DOHH2 (cell line): Measurements from ENCODE around the gene CEP20.

ENCODE experiments used
- H3F3A ChIP-seq: fragments of 200-600 bp; sonication (generic), shearing (Covaris generic); 2 replicates; pipeline ENCODE4 v1.6.0; 2016; ENCODE audit warnings: antibody characterized with exemption, mild to moderate bottlenecking; ENCODE audit not compliant: control insufficient read depth, insufficient read depth
- H3K27ac ChIP-seq: fragments of 200-600 bp; sonication (generic); 2 replicates; pipeline ENCODE4 v1.5.1; 2014; ENCODE audit warnings: low read depth, mild to moderate bottlenecking, low read length, moderate library complexity
- H3K27me3 ChIP-seq: fragments of 200-600 bp; sonication (generic); 2 replicates; pipeline ENCODE4 v1.6.1; 2014; ENCODE audit warnings: mild to moderate bottlenecking, low read length, mixed read lengths; ENCODE audit not compliant: control insufficient read depth
- H3K36me3 ChIP-seq: fragments of 200-600 bp; sonication (generic); 2 replicates; pipeline ENCODE4 v1.6.1; 2014; ENCODE audit warnings: mild to moderate bottlenecking, low read length, moderate library complexity, mixed read lengths; ENCODE audit not compliant: control insufficient read depth
- H3K4me1 ChIP-seq: fragments of 200-600 bp; sonication (generic); 2 replicates; pipeline ENCODE4 v1.6.1; 2014; ENCODE audit warnings: mild to moderate bottlenecking, low read length, mixed read lengths; ENCODE audit not compliant: control insufficient read depth
- H3K4me2 ChIP-seq: fragments of 200-600 bp; sonication (generic); 2 replicates; pipeline ENCODE4 v1.6.0; 2014; ENCODE audit warnings: mild to moderate bottlenecking, low read length, moderate library complexity
- H3K4me3 ChIP-seq: fragments of 200-600 bp; sonication (generic); 2 replicates; pipeline ENCODE4 v1.5.1; 2014; ENCODE audit warnings: mild to moderate bottlenecking, low read length, mixed read lengths
- H3K79me2 ChIP-seq: fragments of 200-600 bp; sonication (generic); 2 replicates; pipeline ENCODE4 v1.6.1; 2014; ENCODE audit warnings: mild to moderate bottlenecking, low read length, mixed read lengths; ENCODE audit not compliant: control insufficient read depth
- H3K9me2 ChIP-seq: fragments of 200-600 bp; sonication (generic); replicated peaks from 2 replicates; pipeline ENCODE4 v1.6.1; 2014; ENCODE audit warnings: mild to moderate bottlenecking, low read length, mixed read lengths; ENCODE audit not compliant: control insufficient read depth
- H3K9me3 ChIP-seq: fragments of 200-600 bp; sonication (generic); 2 replicates; pipeline ENCODE4 v1.6.1; 2014; ENCODE audit warnings: antibody characterized with exemption, low read length, mixed read lengths; ENCODE audit not compliant: control insufficient read depth, insufficient read depth
- H4K20me1 ChIP-seq: fragments of 200-600 bp; sonication (generic); 2 replicates; pipeline ENCODE4 v1.6.0; 2014; ENCODE audit warnings: low read depth, mild to moderate bottlenecking, antibody characterized with exemption, low read length, moderate library complexity; ENCODE audit not compliant: control insufficient read depth, insufficient read depth
- EZH2phosphoT487 ChIP-seq: fragments of 200-600 bp; sonication (generic); IDR thresholded peaks from 2 replicates; pipeline ENCODE4 v1.6.1; 2017; ENCODE audit warnings: borderline replicate concordance, mild to moderate bottlenecking, antibody characterized with exemption, low read length, moderate library complexity, mixed read lengths
- TF ChIP-seq, protein P1 (sequence below): fragments of 200-600 bp; sonication (generic); IDR thresholded peaks from one replicate; pipeline ENCODE4 v1.5.1; 2014; ENCODE audit warnings: antibody characterized with exemption, mild to moderate bottlenecking, low read depth, low read length; ENCODE audit not compliant: poor library complexity, severe bottlenecking

Gene CEP20

DNA sequence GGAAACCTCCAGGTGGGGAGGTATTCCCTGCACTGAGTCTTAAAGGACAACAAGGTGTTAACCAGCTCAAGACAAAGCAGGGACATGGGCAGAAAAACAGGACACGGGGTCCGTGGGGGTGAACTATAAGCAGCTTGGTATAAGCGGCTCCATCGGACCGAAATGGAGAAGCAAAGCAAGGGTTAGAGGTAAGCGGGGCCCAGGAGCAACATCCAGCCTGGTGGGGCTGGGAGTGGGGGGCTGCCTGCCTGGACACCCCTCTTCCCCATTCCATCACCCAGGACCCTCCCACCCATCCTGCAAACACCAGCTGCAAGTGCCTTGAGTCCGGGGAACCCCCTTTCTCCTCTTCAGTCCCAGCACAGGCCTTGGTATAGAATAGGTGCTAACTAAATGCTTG is 61.1 kb downstream of the CEP20 start:
- no peaks in the 10 kb centered on the region for H3K36me3 ChIP-seq
- H3K9me2 ChIP-seq = no peaks in the 10 kb centered on the region
- no peak overlapping the region for H3K27ac ChIP-seq
- H3K4me1 ChIP-seq = peaks cover 15% of the 10 kb centered on the region
- TF ChIP-seq, protein P1, sequence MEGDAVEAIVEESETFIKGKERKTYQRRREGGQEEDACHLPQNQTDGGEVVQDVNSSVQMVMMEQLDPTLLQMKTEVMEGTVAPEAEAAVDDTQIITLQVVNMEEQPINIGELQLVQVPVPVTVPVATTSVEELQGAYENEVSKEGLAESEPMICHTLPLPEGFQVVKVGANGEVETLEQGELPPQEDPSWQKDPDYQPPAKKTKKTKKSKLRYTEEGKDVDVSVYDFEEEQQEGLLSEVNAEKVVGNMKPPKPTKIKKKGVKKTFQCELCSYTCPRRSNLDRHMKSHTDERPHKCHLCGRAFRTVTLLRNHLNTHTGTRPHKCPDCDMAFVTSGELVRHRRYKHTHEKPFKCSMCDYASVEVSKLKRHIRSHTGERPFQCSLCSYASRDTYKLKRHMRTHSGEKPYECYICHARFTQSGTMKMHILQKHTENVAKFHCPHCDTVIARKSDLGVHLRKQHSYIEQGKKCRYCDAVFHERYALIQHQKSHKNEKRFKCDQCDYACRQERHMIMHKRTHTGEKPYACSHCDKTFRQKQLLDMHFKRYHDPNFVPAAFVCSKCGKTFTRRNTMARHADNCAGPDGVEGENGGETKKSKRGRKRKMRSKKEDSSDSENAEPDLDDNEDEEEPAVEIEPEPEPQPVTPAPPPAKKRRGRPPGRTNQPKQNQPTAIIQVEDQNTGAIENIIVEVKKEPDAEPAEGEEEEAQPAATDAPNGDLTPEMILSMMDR = no peak
- TF ChIP-seq EZH2phosphoT487 = no peak
- no peaks in the 10 kb centered on the region for H3K79me2 ChIP-seq
- no peak overlapping the region for H3K4me3 ChIP-seq
- H4K20me1 ChIP-seq = no peaks in the 10 kb centered on the region
- H3K4me2 ChIP-seq = no peak overlapping the region
- no peaks in the 10 kb centered on the region for H3K27me3 ChIP-seq
- no peaks in the 10 kb centered on the region for H3F3A ChIP-seq
- H3K9me3 ChIP-seq = no peaks in the 10 kb centered on the region

DNA sequence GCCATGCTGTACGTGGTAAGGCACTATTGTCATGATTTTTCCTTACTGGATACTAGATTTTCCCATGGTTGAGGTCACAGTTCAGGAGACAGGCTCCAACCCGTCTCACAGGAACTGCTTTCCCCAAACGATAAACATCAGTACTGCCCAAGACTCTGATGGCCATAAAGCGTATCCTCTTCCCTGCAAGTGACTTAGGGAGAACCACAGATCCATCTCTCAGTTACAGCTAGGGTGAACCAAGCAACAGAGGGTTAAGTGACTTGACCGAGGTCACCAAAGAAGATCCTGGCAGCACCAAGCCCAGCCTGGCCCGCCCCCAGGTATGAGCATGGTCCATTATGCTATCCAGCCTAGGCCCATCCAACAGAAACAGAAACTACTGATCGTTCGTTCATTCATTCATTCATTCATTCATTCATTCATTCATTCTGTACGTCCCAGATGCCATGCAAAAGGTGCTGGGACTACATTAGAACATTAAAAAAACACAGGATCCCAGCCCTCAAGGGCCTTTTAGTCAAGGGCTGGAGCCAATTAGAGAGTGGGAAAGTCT is 62.6 kb downstream of the CEP20 start:
- Histone ChIP-seq H3K79me2 (no peaks in the 10 kb centered on the region), H3F3A (no peaks in the 10 kb centered on the region), H3K27ac (no peak overlapping the region), H3K27me3 (no peaks in the 10 kb centered on the region), H3K9me3 (no peaks in the 10 kb centered on the region), H3K4me3 (no peak overlapping the region), H3K4me2 (no peak overlapping the region), H4K20me1 (no peaks in the 10 kb centered on the region), H3K9me2 (no peaks in the 10 kb centered on the region), H3K36me3 (no peaks in the 10 kb centered on the region), H3K4me1 (peaks cover 2% of the 10 kb centered on the region)
- TF ChIP-seq, protein P1 = no peak
- no peak for TF ChIP-seq EZH2phosphoT487

DNA sequence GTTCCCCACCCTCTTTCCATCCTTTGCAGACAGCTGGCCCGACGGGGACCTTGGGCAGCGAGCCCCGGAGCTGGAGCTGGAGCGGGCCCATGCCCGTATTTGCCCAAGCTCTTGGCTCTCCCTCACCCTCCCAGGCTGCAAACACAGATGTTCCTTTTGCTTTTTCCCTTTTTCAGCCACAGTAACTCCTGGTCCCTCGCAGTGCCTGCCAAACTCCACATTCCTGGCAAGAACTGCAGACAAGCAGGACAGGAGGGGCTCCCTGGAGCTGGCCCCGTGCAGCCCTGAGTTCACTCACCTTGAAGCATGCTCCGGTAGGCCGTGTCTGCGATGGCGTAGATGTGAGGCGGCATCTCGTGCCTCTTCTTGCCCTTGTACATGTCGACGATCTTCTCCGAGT is 65.4 kb downstream of the CEP20 start:
- TF ChIP-seq EZH2phosphoT487 = no peak
- TF ChIP-seq, protein P1 = no peak
- Histone ChIP-seq H3K36me3 (no peaks in the 10 kb centered on the region), H3K4me1 (no peaks in the 10 kb centered on the region), H4K20me1 (no peaks in the 10 kb centered on the region), H3K79me2 (no peaks in the 10 kb centered on the region), H3K27ac (no peak overlapping the region), H3K27me3 (no peaks in the 10 kb centered on the region), H3K4me3 (no peak overlapping the region), H3K9me2 (no peaks in the 10 kb centered on the region), H3K4me2 (no peak overlapping the region), H3F3A (no peaks in the 10 kb centered on the region), H3K9me3 (no peaks in the 10 kb centered on the region)
